ENCODE data around the gene C1QL2.

DNA sequence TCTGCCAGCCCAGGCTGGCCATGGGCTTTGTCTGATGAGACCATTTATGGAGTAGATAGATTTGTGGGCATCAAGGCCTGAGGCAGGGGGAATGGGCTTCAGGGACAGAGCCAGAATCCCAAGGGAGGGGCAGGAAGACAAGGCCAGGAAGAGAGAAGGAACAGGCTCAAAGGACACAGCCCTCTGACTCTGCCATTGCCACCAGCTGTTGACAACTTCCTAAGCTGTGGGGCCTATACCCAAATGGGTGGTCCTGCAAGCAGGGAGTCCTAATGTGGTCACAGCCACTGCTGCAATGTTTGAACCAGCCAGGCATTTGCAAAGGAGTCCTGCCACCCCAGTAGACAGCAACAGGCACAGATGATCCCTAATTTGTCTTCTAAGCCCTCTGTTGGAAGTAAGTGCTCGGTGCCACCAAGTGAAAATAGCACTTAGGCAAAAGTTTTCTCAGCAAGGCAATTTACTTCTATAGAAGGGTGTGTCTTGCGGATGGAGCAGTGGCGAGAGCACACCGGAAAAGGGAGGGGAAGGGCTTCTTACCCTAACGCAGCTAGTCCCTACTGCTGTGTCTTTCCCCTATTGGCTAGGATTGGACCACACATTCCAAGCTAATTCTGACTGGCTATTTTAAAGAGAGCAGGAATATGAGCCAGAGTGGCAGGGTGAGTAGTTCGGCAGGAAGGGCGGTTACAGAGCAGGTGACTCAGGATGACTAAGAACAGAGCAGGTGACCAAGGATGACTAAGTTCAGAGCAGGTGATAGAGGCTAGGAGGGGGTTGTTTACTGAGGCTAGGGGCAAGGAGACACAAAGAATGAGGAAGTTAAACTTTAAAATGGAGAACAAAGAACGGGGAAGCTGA, 47.2 kb downstream of the C1QL2 start:
- TF ChIP-seq, protein P1, sequence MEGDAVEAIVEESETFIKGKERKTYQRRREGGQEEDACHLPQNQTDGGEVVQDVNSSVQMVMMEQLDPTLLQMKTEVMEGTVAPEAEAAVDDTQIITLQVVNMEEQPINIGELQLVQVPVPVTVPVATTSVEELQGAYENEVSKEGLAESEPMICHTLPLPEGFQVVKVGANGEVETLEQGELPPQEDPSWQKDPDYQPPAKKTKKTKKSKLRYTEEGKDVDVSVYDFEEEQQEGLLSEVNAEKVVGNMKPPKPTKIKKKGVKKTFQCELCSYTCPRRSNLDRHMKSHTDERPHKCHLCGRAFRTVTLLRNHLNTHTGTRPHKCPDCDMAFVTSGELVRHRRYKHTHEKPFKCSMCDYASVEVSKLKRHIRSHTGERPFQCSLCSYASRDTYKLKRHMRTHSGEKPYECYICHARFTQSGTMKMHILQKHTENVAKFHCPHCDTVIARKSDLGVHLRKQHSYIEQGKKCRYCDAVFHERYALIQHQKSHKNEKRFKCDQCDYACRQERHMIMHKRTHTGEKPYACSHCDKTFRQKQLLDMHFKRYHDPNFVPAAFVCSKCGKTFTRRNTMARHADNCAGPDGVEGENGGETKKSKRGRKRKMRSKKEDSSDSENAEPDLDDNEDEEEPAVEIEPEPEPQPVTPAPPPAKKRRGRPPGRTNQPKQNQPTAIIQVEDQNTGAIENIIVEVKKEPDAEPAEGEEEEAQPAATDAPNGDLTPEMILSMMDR (IDR thresholded peaks at IDR 0.05), result no peak
- TF ChIP-seq, protein P2, sequence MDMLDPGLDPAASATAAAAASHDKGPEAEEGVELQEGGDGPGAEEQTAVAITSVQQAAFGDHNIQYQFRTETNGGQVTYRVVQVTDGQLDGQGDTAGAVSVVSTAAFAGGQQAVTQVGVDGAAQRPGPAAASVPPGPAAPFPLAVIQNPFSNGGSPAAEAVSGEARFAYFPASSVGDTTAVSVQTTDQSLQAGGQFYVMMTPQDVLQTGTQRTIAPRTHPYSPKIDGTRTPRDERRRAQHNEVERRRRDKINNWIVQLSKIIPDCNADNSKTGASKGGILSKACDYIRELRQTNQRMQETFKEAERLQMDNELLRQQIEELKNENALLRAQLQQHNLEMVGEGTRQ (IDR thresholded peaks at IDR 0.05), result no peak
- TF ChIP-seq MAFK (IDR thresholded peaks at IDR 0.05; ENCODE audit: partially characterized antibody), result no peak
- TF ChIP-seq, protein P3, sequence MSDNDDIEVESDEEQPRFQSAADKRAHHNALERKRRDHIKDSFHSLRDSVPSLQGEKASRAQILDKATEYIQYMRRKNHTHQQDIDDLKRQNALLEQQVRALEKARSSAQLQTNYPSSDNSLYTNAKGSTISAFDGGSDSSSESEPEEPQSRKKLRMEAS (IDR thresholded peaks at IDR 0.05), result no peak

All from A549 (cell line).